ENCODE measurements around the gene ROS1.
"Not testable (repeated sequence)": the region's sequence is repeated elsewhere in the genome, so short reads cannot be mapped to it uniquely, and the experiment has no call there.

ROS1 gene

DNA sequence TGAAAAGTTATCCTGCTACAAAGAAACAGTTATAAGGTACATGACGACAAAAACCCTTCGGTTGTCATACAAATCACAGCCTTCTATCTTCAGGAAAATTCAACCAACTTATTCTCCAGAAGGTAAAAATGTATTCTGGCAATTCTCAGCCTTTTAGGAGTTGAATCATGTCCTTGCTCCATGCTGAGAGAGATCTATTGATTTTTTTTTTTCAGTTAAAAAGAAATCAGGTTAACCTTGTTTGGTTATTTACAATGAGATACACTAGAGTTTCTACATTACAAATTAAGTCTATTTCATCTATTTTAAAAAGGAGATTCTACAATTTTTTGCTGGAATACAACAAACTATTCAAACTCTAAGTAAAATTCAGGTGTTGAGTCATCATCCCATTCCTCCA is 45.4 kb downstream of the ROS1 start:
- DNase-seq (ENCODE audit: low spot score) = no peak

DNA sequence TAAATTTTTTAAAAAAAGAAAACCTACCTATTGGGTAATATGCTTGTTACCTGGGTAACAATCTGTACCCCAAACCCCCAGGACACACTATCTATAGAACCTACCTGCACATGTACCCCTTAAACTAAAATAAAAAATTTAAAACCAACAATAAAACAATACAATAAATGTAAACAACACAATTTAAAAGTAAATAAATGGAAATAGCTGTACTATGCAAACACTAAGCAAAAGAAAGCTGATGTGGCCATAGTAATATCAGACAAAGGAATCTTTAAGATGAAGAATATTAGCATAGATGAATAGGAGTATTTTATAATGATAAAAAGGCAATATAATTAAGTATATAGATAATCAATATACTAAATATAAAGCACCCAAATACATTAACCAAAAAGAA is 50.3 kb downstream of the ROS1 start:
- DNase-seq (ENCODE audit: low spot score) = no peak

DNA sequence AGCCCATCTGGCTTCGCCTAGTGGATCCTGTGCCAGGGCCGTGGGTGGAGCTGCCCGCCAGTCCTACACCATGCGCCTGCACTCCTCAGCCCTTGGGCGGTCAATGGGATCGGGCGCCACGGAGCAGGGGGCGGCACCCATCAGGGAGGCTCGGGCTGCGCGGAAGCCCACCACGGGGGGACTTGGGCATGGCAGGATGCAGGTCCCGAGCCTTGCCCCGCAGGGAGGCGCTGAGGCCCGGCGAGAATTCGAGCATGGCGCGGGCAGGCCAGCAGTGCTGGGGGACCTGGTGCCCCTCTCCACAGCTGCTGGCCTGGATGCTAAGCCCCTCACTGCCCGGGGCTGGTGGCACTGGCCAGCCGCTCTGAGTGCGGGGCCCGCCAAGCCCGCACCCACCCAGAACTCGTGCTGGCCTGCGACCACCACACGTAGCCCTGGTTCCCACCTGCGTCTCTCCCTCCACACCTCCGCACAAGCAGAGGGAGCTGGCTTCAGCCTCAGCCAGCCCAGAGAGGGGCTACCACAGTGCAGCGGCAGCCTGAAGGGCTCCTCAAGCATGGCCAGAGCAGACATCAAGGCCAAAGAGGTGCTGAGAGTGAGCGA is 52.4 kb downstream of the ROS1 start:
- no peak for DNase-seq (ENCODE audit: low spot score)

DNA sequence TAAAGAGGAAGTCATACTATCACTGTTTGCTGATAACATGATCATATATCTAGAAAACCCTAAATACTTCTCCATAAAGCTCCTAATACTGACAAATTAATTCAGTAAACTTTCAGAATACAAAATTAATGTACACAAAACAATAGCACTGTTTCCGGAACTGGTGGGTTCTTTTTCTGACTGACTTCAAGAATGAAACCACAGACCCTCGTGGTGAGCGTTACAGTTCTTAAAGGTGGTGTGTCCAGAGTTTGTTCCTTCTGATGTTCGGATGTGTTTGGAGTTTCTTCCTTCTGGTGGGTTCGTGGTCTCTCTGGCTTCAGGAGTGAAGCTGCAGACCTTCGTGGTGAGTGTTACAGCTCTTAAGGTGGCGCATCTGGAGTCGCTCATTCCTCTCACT is 53.5 kb downstream of the ROS1 start:
- not testable (repeated sequence) for DNase-seq (ENCODE audit: low spot score)

DNA sequence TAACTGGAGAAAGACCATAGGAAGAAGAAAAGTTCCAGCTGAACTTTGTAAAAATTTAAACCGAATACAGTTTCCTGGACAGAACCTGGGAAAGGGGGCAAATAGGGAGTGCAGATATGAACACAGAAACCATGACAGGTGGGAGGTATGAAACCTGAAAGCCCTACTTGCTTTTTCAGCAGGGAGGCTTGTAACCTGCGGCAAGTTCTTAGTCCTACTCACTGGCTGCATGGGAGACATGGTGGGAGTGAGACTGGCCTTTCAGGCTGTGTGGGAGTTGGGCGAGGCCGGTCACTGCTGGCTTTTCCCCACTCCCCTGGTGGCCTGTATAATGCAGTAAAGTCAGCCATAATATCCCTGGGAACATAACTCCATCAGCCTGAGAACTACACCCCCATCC is 54.2 kb downstream of the ROS1 start:
- DNase-seq (ENCODE audit: low spot score) = no peak

DNA sequence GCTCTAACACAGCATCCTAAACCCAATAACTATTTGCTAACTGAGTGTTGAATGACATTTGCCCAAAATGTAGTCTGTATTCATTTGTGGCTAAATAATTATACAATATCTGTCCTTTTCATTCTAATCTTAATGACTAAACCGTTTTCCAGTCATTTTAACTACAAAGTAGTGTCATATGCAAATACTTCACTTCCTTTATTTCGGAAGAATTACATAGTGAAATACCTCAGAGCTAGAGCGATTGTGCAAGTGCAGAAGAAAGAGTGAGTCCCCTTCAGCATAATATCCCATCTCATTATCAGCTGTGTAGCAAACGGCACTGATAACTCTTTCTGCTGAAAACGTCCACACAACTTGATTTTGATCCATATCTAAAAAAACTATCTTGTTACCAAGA is 66.2 kb downstream of the ROS1 start:
- no peak for DNase-seq (ENCODE audit: low spot score)

DNA sequence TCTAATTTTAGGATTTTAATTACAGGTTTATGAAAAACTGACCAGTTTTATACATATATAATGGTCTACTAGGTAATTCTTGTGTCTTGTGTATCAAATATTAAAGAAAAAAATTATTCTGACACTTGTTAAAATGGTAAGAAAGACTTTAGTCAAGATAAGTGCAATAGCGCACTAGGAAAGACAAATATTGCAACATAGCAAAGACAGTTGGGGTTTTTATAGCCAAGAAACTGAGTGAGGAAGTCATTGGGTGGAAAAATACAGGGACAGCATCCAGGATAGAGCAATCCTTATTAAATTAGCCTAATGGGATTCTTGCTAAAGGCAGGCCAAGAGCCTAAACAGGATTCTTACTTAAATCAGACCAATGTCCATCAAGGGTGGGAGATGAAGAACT is 71.1 kb downstream of the ROS1 start:
- DNase-seq (ENCODE audit: low spot score) = no peak

DNA sequence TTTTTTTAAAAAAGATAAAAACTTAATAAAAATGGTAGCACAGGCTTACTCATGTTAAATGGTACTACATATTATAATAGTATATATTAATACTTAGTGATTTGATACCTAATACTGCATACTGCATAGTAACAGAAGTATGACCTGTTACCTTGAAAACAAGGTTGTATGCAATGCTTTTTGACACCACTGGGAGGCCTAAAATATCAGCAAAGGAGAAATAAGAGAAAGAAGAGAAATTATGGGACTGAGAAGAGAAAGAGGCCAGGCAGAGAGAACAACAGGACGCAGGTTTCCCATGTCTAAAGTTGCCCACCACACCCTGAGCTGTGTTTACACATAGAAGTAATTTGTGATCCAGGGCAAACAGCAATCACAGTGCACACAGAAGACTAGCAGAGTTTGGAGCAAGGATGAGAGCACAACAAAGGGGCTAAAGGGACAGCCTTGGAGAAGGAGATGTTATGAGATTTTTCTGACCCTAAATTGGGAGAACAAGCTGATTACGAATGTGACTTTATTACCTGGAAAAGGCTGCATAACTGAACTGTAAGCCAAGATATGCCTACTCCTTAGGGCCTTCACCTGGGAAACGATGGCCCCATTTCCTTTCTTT is 73.2 kb downstream of the ROS1 start:
- DNase-seq (ENCODE audit: low spot score) = peak; percentile 29

DNA sequence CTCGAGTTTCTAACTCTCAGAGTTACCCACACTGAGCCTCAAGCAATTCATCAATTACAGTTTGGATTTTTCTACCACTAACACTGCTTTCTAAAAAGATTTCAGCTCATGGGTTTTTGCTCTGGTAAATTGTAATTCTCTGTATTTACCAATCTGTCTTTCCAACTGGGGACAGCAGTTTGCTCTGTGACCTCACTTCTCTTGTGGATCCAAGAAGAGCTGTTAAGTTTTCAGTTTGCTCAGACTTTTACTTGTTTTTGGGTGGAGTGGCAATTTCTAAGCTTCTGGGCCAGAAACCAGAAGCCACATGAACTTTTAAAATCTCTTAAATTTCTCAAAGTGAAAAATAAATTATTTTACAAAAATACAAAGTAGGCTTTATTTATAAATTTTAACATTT is 74.2 kb downstream of the ROS1 start:
- DNase-seq (ENCODE audit: low spot score) = no peak

DNA sequence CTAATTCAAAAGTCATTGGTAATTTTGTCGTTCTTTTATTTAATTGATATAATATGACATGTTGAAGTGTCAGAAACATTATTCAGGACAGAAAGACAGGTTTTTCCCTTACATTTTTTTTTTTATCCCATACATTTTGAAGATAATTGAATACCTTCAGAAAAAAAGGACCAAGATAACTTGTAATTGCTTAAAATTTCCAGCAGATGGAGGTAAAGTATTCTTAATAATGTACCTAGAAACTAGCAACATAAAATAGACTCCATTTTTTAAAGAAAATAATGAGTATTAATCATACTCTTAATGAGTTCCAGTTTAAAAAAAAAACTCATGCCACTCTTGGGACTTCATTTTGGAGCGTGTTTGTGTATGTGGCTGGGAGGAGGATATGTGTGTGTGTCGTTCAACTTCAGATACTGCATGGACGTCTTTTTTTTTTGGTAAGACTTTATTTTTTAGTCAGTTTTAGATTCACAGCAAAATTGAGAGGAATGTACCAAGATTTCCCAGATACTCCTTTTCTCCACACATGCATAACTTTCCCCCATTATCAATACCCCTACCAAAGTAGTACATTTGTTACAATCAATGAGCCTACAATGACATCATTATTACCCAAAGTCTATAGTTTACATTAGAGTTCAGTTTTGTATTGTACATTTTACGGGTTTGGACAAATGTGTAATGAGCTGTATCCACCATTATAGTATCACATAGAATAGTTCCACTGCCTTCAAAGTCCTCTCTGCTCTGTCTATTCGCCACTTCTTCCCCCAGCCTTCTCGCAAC is 79.4 kb downstream of the ROS1 start:
- DNase-seq (ENCODE audit: low spot score) = peak; percentile 73

DNA sequence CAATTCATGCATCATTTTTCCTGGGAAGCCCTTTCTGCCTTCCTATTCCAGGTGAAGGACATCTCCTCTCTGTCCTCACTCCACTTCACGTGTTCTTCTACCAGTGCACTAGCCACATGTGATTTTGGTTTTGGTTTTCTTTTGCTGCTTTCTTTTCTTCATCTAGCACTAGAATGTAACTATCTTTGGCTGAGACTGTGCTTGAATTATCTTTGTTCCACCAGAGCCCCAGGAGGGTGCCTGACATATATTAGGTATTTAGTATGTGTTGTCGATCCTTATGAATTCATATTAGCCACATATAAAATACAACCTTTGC is 80.5 kb downstream of the ROS1 start:
- DNase-seq (ENCODE audit: low spot score) = no peak

DNA sequence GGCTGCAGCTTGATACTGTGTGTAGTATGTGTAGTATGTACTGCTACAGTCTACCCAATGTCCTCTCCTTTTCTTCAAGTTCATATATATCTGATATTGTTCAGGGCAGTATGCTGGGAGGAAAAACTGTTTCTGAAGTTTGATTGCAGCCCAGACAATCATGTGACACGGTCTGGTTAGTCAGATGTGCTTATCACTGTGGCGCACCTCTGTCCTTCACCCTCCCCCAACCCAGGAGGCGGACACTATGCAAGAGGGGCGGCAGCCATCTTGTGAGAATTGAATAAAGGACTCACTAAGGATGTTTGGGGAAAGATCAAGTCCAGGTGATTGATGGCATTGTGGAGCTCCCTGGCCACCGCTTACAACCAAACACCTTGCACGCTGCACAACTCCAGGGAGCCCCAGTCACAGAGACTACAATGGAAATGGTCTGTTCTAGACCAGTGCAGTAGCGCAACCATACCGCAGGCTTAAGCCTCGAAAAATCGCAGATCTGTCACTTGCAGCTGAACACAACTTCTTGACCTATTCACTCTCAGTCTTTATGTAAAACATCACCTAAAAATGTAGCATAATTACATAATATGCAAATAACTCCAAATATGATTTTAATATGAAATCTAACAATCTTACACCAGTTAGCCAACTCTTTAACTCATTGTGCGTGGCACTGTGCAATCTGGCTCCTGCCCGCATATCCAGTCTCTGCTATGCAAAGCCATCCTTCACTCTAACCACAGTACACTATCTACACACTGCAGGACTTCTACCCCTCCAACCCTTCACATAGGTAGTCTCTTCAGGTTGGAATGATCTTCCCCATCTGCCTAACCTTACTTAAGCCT is 81.1 kb downstream of the ROS1 start:
- DNase-seq (ENCODE audit: low spot score) = no peak

DNA sequence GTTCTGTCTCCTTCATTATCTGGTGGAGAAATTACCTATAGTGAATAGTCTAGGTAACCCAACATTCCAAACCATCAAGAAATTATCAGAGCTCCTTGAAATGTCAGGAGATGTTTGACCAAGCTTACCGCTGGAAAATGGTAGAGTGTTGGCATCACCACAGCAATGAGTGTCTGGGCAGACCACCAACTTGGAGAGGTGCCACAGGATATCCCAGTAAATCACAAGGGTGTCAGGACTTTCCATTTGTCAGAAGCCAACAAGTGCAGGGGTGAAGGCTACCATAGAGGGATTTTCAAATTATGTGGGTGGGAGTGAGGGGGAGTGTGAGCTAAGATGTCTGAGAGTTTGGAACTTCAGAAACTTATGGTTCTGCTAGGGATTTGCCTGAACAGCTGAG is 87.2 kb downstream of the ROS1 start:
- DNase-seq (ENCODE audit: low spot score) = no peak

DNA sequence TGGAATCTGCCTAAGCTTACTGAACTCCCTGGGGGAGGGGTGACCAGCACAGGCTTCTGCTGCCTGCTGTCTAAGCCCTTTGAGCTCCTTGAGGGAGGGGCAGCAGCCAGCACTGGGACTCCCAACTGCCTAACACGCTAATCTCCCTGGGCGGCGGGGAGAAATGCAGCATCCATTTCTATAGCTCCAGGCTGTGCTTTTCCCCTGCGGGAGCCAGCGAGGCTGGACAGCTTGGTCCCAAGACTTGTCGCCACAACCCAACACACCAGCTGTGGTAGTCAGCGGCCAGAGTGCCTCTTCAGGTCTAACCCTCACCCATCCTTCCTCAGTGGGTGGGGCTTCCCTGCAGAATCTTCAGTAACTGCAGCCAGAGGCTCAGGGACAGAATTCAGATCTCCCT is 95.8 kb downstream of the ROS1 start:
- DNase-seq (ENCODE audit: low spot score) = no peak

DNA sequence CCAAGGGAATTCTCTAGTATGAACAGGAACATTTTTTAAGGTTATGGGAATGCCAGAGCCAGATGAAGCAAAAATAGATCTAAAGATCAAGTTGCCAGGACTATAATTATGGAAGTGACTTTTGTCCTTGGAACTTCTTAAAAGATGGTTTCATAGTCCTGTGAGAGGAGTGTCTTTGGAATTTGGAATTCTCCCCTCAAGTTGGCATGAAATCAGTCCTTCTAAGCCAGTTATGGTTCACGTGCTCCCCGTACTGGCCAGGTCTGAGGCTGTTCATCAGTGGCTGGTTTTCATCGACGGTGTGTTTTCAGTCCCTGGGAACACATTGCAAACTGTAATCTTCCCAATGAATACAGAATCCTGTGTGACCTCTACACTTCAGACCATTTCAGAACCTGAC is 97.2 kb downstream of the ROS1 start:
- no peak for DNase-seq (ENCODE audit: low spot score)

DNA sequence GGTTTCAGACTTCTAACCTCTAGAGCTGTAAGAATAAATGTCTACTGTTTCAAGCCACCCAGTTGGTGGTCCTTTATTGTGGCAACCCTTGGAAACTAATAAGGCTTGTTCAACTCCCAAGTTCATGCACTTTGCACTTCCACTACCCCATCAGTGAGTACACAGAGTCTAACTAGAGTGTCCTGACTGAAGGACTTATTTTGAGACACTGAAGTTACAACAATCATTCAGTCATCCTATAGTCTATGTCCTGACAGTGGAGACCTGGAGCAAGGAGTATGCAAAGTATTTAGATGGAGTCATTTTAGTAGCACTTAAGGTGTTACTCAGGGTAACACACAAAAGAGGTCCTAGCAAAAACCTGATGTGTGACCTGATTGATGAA is 97.7 kb downstream of the ROS1 start:
- no peak for DNase-seq (ENCODE audit: low spot score)

DNA sequence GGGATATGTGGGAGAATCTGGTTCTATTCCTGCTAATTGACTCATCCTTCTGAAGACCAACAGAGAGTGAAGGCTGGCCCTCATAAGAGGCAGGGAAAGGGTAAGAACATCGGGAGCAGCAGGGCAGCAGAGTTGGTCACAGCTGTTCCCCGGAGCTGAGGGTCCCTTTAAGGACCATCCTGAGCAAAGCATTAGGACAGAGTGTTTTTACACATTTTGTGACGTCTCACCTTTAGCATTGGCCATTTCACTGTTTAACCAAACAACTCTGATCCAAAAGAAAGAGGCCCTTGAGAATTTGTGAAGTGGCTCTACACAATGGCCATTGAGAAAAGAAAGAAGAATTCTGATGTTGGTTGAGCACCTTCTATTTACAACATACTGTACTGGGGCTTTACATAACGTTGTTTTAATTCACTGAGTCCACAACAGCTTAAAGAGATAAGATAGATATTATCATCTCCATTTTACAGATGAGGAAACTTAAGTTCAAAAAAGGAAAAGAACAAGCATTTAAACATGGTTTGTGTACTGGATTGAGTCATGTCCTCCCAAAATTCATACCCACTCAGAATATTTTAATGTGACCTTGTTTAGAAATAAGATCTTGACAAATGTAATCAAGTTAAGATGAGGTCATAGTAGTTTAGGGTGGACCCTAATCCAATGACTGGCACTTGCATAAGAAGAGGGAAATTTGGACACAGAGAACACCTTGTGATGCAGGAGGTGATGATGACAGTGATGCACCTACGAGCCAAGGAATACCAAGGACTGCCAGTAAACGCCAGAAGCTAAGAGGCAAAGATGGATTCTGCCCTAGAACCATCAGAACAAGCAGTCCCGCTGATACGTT is 98.4 kb downstream of the ROS1 start:
- no peak for DNase-seq (ENCODE audit: low spot score)

DNA sequence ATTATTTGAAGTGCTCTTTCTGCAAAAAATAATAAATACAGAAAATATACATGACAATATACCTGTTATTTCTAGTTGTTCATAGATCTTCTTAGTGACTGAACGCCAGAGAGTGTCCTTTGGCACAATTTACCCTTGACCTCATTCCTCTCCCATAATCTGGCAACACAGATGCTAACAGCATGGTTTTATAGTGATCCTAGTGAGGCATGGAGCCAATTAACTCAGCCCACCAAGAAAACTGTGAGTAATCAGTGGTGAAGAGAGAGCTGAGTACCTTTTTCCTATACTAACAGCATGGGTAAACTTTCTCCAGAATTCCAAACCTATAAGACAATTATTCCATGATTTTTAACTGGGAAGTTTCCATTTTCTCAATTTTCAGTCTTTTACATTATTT is 99.3 kb downstream of the ROS1 start:
- no peak for DNase-seq (ENCODE audit: low spot score)

DNA sequence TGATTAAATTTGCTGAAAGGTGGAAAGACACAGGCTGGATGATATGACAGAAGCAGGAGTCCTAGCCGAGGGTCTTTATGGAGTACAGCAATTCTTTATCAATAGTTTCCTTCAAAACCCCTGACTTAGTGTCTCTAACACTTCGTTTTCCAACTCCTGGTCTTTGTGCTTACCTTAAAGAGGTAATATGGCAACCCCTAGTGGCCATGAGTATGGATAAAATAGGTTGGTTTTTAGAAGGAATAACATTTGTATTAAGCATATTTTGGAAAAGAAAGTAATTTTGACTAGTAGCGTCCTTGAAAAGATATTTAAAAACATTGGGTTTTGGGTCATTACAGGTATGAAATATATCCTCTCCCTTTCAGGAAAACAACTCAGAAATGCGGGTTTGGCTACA is 108.5 kb downstream of the ROS1 start:
- peak; percentile 26 for DNase-seq (ENCODE audit: low spot score)

DNA sequence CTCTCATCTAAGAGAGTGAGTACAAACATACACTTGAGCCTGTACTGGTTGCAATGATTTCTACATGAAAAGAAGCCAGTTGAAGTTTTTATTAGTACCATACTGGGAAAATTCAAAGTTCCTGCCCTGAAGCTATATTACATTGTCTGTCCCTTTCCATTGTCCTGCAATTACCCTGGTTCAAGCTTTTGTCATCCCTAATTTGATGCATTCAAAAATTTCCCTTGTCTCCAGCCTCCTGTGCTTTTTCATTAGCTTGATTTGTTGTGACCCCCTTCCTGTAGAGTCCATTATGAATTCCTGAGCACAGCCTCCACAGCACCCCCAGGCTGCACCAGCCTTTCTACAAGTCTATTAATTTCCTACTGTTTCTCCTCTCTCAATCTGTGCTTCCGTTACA is 114.0 kb downstream of the ROS1 start:
- DNase-seq (ENCODE audit: low spot score) = no peak

DNA sequence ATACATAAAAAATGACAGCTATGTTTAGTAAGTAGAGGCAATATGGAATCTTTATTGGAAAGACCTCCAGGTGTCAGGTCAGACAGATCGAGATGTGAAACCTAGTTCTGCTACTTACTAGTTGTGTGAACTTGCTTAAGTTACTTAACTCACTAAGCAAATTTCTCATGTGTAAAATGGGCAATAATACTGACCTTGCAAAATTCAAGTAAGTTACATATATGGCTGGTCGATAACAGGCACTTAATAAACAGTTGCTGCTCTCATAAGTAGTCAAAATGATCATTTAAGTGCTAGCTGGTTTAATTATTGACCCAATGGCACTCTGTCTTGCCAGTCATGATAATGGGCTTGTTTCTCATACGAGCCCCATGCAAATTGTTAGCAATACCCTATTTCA is 114.4 kb downstream of the ROS1 start:
- no peak for DNase-seq (ENCODE audit: low spot score)

DNA sequence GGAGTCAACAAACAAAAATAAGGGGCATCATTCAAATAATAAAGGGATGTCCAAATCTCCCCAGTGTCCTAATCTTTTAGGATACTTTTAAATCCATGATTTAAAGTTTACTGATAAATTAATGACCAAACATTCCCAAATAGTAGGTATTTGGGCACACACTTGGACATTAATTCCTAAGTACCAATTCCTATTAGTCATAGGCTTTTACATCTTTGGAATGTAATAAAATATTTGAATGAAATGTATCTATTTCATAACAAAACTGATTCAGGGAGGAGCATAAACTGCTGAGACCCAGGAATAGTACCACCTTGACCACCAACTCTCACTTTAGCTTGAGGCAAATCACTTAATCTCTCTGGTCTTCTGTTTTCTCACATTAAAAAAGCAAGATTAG is 116.1 kb downstream of the ROS1 start:
- no peak for DNase-seq (ENCODE audit: low spot score)
